HG03095 (cell line): ENCODE measurements around the gene TCF21.
"Not testable (repeated sequence)": the region's sequence is repeated elsewhere in the genome, so short reads cannot be mapped to it uniquely, and the experiment has no call there.

ENCODE experiments used
- ATAC-seq: cut with Tn5 transposase; IDR thresholded peaks from one replicate; pipeline ENCODE4 v1.9.1; 2021; ENCODE audit warnings: moderate library complexity; ENCODE audit not compliant: unreplicated experiment

TCF21 gene

DNA sequence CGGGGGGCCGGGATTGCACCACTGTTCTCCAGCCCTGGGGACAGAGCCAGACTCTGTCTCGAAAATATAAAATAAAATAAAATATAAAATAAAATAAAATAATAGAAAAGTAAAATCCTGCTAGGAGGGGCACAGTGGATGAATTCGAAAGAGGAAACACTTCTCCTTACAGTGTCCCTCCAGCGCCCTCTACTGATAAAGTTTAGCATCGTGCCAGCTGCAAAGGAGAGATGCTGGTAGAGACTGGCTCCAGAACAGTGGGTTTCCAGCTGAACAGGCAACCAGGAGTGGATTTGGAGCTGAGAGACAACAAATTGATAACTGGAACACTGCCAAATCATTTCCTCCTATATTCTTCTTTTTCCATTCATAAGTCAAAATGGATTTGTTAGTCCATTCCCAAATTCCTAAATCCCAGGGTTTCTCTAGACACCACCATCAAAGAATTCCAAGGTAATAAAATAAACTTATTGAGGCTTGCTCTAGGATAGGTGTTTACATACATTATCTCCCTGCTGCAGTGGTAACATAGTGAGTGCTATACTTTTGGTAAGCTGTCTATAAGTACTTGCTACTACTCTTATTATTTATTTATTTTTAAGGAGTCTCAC is 32.4 kb downstream of the TCF21 start:
- ATAC-seq, result no peak

DNA sequence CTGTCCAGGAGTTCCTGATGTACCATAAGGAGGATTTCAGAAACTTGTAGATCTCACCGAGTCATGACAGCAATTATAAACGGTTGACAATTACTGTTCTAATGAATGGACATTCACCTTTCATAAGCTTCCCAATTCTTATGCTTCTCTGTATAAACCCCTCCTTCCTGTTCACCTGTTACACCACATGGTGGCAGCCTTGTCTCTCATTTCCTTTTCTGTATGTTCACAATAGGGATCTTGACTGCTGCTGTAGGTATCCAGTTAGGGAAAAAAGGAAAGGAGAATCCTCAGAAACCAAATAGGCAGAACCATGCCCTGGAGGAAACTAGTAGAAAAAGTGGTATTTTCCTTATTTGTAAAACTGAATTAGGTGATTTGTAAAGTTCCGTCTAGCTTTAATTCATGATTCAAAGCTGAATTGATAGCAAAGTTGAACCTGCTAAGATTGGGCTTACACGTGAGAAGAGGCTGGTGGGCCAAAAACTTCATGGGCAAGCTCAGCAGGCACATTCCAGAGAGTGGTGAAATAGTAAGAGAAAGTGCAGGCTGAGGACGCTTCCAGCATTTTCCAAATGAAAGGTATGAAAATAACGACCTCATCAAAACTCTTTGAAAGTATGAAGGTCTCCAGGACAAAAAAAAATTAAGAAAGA is 35.2 kb downstream of the TCF21 start:
- no peak for ATAC-seq

DNA sequence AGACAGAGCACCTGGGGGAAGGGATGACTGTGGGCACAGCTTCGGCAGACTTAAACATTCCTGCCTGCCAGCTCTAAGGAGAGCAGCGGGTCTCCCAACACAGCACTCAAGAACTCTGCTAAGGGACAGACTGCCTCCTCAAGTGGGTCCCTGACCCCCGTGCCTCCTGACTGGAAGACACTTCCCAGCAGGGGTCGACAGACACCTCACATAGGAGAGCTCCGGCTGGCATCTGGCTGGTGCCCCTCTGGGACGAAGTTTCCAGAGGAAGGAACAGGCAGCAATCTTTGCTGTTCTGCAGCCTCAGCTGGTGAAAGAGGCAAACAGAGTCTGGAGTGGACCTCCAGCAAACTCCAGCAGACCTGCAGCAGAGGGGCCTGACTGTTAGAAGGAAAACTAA is 42.3 kb downstream of the TCF21 start:
- ATAC-seq, result not testable (repeated sequence)

DNA sequence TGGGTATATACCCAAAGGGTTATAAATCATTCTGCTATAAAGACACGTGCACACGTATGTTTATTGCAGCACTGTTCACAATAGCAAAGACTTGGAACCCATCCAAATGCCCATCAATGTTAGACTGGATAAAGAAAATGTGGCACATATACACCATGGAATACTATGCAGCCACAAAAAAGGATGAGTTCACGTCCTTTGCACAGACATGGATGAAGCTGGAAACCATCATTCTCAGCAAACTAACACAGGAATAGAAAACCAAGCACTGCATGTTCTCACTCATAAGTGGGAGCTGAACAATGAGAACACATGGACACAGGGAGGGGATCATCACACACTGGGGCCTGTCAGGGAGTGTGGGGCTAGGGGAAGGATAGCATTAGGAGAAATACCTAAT is 47.4 kb downstream of the TCF21 start:
- ATAC-seq, result not testable (repeated sequence)

DNA sequence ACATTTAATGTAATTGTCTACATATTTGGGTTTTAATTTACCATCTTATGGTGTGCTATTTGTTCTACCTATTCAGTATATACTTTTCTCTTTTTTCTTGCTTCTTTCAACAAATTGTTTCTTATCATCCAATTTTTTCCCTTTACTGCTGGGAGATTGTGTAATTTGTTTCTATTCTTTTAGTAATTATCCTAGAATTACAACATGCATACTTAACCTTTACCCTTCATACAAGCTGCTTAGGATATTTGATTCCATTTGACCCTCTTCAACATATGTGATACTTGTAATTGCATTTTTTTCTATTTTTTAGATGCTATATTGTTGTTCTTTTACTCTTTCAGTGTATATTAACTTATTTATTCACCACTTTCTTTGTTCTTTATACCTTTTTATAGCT is 49.0 kb downstream of the TCF21 start:
- no peak for ATAC-seq

DNA sequence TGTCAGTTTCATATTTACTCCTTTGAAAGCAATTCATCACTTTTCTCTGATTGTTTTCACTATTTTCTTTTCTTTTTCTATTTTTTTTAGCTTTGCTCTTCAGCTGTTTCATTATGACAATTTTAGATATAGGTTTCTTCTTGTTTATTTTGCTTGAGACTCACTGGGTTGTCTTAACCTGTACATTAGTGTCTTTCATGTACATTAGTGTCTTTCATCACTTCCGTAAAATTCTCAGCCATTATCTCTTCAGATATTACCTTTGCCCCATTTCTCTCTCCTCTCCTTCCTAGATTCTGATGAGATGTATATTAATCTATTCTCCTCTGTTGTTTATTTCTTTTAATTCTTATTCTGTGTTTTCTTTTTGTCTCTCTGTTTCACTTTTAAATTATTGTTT is 49.6 kb downstream of the TCF21 start:
- ATAC-seq, result no peak

DNA sequence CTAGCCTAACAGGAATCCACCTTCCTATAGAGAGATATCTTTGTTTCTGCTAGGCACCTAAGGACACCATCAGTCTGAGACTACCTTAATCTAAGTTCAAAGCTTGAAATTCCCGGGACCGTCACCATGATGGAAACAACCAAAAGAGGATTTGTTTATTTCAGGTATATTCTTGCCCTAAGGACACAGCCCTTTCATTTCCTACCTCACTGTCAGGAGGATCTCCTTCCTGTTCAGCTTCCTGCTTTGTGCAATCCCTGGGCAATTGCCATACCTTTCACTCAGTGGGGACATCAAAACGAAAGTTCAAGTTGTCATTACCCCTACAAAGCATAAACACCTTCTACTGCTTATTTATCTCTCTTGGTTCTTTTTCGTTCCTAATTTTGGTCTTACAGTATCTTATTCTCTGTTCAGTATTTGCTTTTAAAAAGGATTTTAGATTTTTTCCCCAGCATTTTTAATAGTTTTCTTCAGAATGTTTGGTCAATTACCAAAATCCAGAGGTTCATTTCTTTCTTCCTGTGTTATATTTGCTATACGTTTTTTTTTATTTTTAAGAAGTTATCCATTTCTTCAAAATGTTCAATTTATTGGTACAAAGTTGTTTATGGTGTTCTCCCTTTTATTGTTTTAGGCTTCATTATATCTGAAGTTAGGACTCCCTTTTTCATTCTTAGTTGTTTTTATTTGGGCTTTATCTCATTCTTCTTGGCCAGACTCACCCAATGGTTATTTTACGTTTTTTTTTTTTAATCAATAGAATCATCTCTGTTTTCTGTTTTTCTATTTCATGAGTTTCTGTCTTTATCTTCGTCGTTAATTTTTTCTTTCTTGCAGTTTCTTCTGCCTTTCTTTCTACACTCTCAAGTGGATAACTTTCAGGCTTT is 51.1 kb downstream of the TCF21 start:
- no peak for ATAC-seq
